Left lung (tissue), 10 donors: ENCODE results near the gene ADAMTS17. TPM values are rescaled to one million over a fixed set of nuclear protein-coding genes. Genes with fewer than 3 reads are reported as not detected.
"Not testable (repeated sequence)": the region's sequence is repeated elsewhere in the genome, so short reads cannot be mapped to it uniquely, and the experiment has no call there.

Source experiments
- ATAC-seq: fragments of 200-7000 bp; cut with Tn5 transposase; one replicate; pipeline ENCODE4 v1.9.1; 2020; ENCODE audit warnings: moderate library complexity
- DNase-seq, 4 donors: peaks; one replicate each; pipeline ENCODE4 v3.0.0-alpha.2; 2013 to 2020
- H3K27ac ChIP-seq, 2 donors: fragments of 200-600 bp; sonication (generic) in 1 of 2; one replicate each; pipeline versions ENCODE4 v1.5.0 to v1.8.0; 2020 to 2021
- H3K27me3 ChIP-seq, 2 donors: fragments of 200-600 bp; sonication (generic) in 1 of 2; one replicate each; pipeline versions ENCODE4 v1.5.0 to v1.8.0; 2020 to 2021
- H3K36me3 ChIP-seq, 2 donors: fragments of 200-600 bp; sonication (generic) in 1 of 2; one replicate each; pipeline versions ENCODE4 v1.5.0 to v1.8.0; 2020 to 2021
- H3K4me1 ChIP-seq, 2 donors: fragments of 200-600 bp; one replicate each; pipeline ENCODE4 v1.8.0; 2021
- H3K4me3 ChIP-seq, 2 donors: fragments of 200-600 bp; sonication (generic) in 1 of 2; one replicate each; pipeline versions ENCODE4 v1.5.0 to v1.8.0; 2020 to 2021; ENCODE audit warnings: mild to moderate bottlenecking in 1 of 2
- H3K9me3 ChIP-seq, 2 donors: fragments of 200-600 bp; sonication (generic) in 1 of 2; one replicate each; pipeline versions ENCODE4 v1.5.0 to v1.8.0; 2020 to 2021
- intact Hi-C, 2 donors: fragments of 100-400 bp; cut with DNase I; formaldehyde crosslinking; loops; one replicate each; pipeline versions ENCODE4 v1.11.2 to v1.14.2; 2022
- polyA plus RNA-seq, 6 donors: library from polyadenylated mRNA; unstranded; fragments of 120-200 nt; gene quantifications; one replicate each; pipeline ENCODE4 v1.2.1, GENCODE V29; 2013; ENCODE audit not compliant: insufficient read length in 6 of 6
- total RNA-seq, 2 donors: library from RNA; stranded (reverse); fragmentation: NEBNext Ultra II Directional; extraction: Animal tissue kit (Norgen Biotek cat#: 25700); gene quantifications; one replicate each; pipeline ENCODE4 v1.2.1, GENCODE V29; 2021
- TF ChIP-seq, protein P1 (sequence below), 2 donors: fragments of 200-600 bp; sonication (generic) in 1 of 2; IDR thresholded peaks; one replicate each; pipeline versions ENCODE4 v1.5.0 to v1.8.0; 2021; ENCODE audit warnings: antibody characterized with exemption in 2 of 2
- donor health status: DM: no; HTN: yes; CAD: no.
- donor health status: DM: no; HTN: no; CAD: no.

Gene ADAMTS17
- total and polyA plus RNA-seq, 8 donors, result 2.0 to 3.9 (median 3.4) TPM

GRCh38 chr15:100078511-100079220 lies 263.1 kb downstream of the ADAMTS17 start:
- ATAC-seq (no peak), DNase-seq (no peak)
- intact Hi-C loops, result no loop called here
- TF ChIP-seq, protein P1, sequence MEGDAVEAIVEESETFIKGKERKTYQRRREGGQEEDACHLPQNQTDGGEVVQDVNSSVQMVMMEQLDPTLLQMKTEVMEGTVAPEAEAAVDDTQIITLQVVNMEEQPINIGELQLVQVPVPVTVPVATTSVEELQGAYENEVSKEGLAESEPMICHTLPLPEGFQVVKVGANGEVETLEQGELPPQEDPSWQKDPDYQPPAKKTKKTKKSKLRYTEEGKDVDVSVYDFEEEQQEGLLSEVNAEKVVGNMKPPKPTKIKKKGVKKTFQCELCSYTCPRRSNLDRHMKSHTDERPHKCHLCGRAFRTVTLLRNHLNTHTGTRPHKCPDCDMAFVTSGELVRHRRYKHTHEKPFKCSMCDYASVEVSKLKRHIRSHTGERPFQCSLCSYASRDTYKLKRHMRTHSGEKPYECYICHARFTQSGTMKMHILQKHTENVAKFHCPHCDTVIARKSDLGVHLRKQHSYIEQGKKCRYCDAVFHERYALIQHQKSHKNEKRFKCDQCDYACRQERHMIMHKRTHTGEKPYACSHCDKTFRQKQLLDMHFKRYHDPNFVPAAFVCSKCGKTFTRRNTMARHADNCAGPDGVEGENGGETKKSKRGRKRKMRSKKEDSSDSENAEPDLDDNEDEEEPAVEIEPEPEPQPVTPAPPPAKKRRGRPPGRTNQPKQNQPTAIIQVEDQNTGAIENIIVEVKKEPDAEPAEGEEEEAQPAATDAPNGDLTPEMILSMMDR (IDR thresholded peaks at IDR 0.05), result no peak
- Histone ChIP-seq H3K4me1 (no peaks in the 10 kb centered on the region), H3K9me3 (no peaks in the 10 kb centered on the region), H3K4me3 (no peak overlapping the region), H3K36me3 (no peaks in the 10 kb centered on the region), H3K27me3 (no peaks in the 10 kb centered on the region), H3K27ac (no peak overlapping the region)

GRCh38 chr15:100075229-100075628 lies 266.5 kb downstream of the ADAMTS17 start:
- ATAC-seq (no peak), DNase-seq (no peak)
- TF ChIP-seq, protein P1 (IDR thresholded peaks at IDR 0.05), result no peak
- Histone ChIP-seq H3K36me3 (no peaks in the 10 kb centered on the region), H3K4me3 (no peak overlapping the region), H3K4me1 (no peaks in the 10 kb centered on the region), H3K27me3 (no peaks in the 10 kb centered on the region), H3K27ac (no peak overlapping the region), H3K9me3 (no peaks in the 10 kb centered on the region)
- intact Hi-C loops, result no loop called here

- TF ChIP-seq, protein P1 (IDR thresholded peaks at IDR 0.05), result no peak
- intact Hi-C loops, result no loop called here
- H3K27ac ChIP-seq, result no peak overlapping the region
- ATAC-seq (no peak), DNase-seq (no peak)
- no peaks in the 10 kb centered on the region for H3K9me3 ChIP-seq
- no peaks in the 10 kb centered on the region for H3K36me3 ChIP-seq
- no peak overlapping the region for H3K4me3 ChIP-seq
- no peaks in the 10 kb centered on the region for H3K4me1 ChIP-seq
- H3K27me3 ChIP-seq, result no peaks in the 10 kb centered on the region
These were observed 267.8 kb downstream of the ADAMTS17 start for GRCh38 chr15:100073982-100074381.

- H3K27ac ChIP-seq, H3K4me1 ChIP-seq, H3K36me3 ChIP-seq, DNase-seq, intact Hi-C loops, H3K4me3 ChIP-seq, ATAC-seq, H3K27me3 ChIP-seq, H3K9me3 ChIP-seq: not testable (repeated sequence)
These were observed 275.1 kb downstream of the ADAMTS17 start for GRCh38 chr15:100066521-100067280.

GRCh38 chr15:100061944-100062343 lies 279.8 kb downstream of the ADAMTS17 start:
- Histone ChIP-seq H3K27ac (no peak overlapping the region), H3K4me1 (no peaks in the 10 kb centered on the region), H3K9me3 (no peaks in the 10 kb centered on the region), H3K36me3 (no peaks in the 10 kb centered on the region), H3K4me3 (no peak overlapping the region), H3K27me3 (no peaks in the 10 kb centered on the region)
- DNase-seq, result no peak
- ATAC-seq, result no peak
- TF ChIP-seq, protein P1 (IDR thresholded peaks at IDR 0.05), result no peak
- intact Hi-C loops, result no loop called here
